Activated naive CD8-positive, alpha-beta T cell treated with anti-CD3 and anti-CD28 coated beads, Interleukin-2, amount 50 U/mL, for 16 hours (primary cell): ENCODE results near the gene CHFR.
"Not testable (repeated sequence)": the region's sequence is repeated elsewhere in the genome, so short reads cannot be mapped to it uniquely, and the experiment has no call there.

Experiments used
- DNase-seq: peaks from one replicate; pipeline ENCODE4 v3.0.0-alpha.2; 2020; ENCODE audit warnings: low read depth, low spot score

The CHFR gene

DNA sequence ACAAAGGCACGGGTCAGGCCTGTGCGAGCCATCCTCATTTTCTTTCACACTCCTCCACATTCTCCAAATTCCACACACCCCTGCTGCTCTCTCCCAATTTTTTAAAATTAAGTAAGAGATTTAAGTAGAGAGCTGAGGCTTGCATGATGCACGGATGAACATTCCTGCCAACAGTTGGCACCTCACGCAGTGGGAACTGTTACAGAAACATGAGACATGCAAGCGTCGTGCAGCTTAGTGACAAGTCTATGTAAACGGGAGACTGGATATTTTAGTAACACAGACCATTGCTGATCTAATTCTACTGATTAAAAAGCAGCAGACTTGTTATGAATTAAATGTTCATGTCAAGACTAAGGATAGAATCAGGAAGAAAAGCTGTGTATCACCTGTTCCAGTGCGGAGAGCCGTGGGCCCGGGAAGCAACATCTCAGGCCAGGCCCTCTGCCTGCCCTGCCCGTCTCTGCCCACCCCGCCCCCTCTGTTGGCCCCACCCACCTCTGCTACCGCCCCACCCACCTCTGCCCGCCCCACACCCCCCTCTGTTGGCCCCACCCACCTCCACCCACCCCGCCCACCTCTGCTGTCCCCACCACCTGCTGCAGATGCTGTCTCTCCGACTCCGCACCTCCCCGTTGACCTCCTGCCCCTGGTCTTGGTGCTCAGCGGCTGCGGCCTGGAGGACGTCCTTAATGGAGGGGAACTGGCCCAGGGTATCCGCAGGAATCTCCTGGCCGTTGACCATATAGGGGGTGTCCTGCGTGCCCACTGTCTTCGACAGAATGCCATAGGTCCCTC lies 79.9 kb downstream of the CHFR start:
- no peak for DNase-seq

- DNase-seq, result peak; percentile 14
Measured at GRCh38 chr12:132806857-132807256, 80.5 kb downstream of the CHFR start.

DNA sequence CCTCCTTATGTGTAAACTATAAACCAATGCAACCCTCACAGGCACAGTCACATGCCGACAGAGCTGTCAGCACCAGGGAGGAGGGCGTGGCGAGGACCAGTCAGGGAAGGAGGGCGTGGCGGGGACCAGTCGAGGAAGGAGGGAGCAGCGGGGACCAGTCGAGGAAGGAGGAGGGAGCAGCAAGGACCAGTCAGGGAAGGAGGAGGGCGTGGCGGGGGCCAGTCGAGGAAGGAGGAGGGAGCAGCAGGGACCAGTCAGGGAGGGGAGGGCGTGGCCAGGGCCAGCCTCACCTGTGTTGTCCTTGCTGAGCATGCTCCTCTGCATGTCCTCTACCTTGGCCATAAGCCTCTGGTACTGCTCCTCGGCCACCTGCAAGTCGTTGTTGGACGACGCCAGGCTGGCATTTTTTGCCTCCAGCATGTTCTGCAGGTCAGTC lies 83.0 kb downstream of the CHFR start:
- no peak for DNase-seq

DNA sequence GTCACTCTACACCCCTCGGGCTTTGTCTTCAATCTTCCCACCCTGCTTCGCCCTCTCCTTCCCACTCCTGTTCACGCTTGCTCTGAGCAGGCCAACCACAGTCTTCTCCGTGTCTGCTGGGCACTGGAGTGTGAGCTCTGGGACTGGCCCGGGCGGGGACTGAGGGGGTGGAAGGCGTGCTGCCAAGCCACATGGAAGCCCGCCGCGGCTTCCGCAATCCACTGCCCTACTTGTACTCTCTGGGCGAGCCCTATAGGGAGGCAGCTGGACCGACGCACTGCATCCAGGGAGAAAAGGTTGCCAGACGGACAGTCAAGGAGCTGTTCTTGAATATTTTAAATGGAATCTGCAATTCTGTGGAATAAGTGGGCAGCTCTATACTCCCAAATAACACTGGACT lies 83.5 kb downstream of the CHFR start:
- no peak for DNase-seq

DNA sequence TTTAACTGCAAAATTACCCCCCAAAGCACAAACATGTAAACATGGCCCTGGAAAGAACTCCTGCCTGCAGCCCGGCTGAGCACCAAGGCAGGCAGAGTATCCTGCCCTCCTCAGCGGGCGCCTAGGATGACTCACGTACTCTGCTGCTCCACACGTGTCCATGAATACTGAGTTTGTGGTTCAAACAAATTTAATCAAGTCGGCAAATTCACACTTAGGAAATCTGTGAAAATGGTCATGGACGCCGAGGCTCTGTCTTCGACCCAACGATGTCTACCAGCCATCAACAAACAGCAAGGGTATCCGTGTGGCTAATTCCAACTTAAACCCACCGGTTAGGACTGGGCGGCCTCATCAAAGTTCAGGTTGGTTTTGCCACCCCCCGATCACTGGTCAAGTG lies 84.3 kb downstream of the CHFR start:
- DNase-seq, result no peak

GRCh38 chr12:132801741-132802140 lies 85.7 kb downstream of the CHFR start:
- no peak for DNase-seq

DNA sequence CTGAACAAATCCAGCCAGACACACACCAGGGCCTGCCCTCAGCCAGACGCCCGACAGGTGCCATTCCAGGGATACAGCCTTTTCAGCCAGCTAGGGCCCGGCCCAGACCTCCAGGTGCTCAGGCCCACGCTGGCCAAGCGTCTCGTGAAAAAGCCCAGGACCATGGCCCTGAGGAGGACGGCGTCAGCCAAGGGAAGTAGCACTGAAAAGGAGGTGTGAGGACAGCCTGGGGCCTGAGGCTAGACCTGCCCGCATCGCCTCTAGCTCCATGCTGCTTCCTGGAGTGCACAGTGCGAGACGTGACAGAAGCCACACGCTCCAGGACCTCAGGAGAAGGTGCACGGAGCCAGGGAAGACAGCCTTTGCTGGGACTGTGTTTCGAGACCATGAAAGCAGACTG lies 88.6 kb downstream of the CHFR start:
- no peak for DNase-seq

GRCh38 chr12:132797820-132798570 lies 89.4 kb downstream of the CHFR start:
- no peak for DNase-seq

- DNase-seq, result no peak
Measured at GRCh38 chr12:132795847-132796246, 91.6 kb downstream of the CHFR start.

DNA sequence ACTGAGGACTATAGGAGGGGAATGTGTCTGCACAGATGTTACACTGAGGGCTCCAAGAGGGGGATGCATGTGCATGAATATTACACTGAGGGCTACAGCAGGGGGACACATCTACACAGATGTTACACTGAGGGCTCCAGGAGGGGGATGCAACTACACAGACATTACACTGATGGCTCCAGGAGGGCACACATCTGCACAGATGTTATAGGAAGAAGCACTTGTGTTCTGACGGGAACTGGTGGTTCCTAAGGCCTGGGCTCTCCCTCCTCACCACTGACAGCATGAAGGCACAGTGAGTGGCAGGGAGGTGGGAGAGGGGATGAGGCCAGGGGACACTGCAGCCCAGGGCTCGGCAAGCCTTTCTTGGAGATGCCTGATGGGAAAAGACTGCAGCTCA lies 95.5 kb downstream of the CHFR start:
- DNase-seq, result not testable (repeated sequence)

- no peak for DNase-seq
Measured at GRCh38 chr12:132789099-132789471, 98.3 kb downstream of the CHFR start.

DNA sequence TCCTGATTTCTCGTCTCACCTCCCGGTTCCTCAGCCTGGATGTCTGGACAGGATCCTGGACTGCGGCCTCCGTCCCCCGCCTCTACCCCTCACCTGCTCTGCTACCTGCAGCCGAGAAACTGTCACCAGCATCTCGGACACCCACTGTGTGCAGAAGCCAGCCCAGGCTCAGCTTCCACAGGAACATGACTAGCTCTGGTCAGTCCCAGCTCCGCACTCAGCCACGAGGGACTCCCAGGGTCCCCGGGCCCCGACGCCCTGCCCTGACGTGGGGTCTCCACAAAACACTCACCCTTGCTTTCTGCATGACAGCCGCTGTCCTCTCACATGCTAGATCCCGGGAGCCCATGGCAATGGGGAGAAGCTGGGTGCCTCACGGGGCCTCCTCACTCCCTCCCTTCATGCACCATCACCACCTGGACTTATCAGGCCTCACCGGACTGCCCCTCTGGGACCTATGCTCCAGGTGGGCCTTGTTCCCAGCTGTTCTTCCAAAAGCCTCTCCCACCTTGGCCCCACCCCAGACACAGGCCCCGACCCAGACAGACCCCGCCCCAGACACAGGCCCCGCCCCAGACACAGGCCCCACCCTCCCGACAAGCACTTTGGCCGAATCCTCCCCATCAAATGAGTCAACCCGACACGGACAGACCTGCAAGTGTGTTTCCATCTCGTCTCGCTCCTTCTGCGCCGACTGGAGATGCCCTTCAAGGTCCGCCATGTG lies 98.9 kb downstream of the CHFR start:
- no peak for DNase-seq

DNA sequence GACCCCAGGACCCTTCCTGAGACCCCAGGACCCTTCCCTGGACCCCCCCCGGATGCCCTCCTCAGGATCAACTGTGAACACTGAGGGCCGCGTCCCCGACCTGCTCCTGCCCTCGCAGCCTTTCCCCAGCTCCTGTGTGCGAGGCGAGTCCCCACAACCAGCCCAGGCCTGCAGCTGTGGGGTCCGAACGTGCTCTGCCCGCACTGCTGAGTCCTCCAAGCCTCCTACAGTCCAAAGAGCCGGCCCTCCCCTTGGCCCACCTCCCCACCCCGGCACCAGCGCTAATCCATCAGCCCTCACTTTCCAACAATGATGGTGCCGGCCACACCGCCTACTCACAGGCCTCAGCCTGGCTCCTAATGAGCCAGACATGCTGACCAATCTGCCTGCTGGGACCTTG lies 99.5 kb downstream of the CHFR start:
- DNase-seq, result no peak

GRCh38 chr12:132786192-132786591 lies 101.2 kb downstream of the CHFR start:
- no peak for DNase-seq

- DNase-seq, result no peak
Measured at GRCh38 chr12:132784580-132784979, 102.8 kb downstream of the CHFR start.

DNA sequence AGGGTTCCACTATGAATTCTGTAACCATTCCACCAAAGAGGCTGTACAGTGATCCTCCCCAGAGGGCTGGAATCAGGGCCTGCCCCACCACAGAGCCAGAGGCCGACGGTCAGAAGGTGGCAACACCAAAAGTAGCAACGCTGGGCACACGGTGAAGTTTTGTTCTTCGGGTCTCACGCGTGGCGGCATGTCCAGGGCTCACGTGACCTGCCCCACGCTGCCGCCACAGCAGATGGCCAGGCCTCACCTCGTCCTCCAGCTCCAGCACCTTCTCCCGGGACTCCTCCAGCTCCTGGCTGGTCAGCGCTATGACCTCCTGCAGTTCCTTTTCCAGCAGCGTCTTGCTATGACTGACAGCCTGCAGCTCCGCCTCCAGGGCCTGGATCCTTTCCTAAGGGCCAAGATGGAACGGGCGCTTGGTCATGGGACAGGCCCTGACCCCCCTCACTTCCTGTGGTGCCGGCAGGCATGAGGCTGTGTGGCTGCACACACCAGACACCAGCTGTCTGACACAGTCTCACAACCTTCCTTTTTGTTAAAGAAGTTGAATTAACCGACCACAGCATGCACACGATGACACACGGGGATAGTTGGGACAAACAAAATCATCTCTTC lies 103.4 kb downstream of the CHFR start:
- no peak for DNase-seq
